Stimulated activated CD8-positive, alpha-beta memory T cell treated with anti-CD3 and anti-CD28 coated beads, Interleukin-2, amount 100 ng/mL, for 1 hour (primary cell): ENCODE data around the gene IGSF21.
"Not testable (repeated sequence)": the region's sequence is repeated elsewhere in the genome, so short reads cannot be mapped to it uniquely, and the experiment has no call there.

Experiments used
- DNase-seq, 2 donors: peaks; one replicate each; pipeline ENCODE4 v3.0.0-alpha.2; 2020; ENCODE audit warnings: low read depth in 2 of 2

IGSF21 gene

DNA sequence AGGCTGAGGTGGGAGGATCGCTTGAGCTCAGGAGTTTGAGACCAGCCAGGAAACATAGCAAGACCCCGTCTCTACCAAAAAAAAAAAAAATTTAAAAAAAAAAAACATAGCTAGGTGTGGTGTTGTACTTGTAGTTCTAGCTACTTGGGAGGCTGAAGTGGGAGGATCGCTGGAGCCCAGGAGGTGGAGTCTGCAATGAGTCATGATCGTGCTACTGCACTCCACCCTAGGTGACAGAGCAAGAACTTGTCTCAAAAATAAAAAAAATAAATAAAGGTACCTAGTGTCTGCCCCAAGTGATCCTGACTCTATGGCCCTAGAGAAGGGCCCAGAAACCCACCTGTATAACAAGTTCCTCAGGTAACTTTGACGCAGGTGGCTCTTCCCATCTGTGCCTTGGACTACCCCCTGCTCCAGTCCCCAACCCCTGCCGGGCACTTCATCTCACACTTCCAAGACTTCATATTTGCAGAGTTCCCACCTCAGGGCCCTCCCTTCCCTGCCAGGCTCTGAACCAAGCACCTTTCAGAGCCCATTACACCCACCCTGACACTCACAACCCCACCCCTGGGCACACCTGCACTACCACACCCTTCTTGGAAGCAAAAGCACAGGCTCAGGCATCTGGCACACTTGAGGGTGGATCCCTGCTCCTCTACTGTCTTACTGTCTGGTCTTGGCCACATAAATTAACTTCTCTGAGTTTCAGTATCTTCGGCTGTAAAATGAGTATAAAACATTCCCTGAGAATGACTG is 292.9 kb downstream of the IGSF21 start:
- DNase-seq = no peak

DNA sequence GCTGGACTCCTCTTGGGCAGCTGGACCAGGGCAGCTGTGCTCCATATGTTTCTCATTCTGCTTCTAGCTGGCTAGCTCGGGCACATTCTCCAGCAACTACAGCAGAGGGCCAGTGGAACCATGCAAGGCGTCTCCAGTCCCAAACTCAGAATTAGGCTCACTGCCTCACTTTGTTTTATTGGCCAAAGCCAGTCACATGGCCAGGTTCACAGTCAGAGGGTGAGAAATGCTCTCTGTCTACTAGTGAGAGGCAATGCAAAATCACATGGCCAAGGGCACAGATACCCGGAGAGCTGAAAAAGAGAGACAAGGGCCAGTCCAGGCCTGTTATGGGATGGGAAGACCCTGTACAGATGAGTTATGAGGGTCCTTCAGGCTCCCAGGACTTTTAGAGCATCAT is 294.3 kb downstream of the IGSF21 start:
- DNase-seq = no peak

DNA sequence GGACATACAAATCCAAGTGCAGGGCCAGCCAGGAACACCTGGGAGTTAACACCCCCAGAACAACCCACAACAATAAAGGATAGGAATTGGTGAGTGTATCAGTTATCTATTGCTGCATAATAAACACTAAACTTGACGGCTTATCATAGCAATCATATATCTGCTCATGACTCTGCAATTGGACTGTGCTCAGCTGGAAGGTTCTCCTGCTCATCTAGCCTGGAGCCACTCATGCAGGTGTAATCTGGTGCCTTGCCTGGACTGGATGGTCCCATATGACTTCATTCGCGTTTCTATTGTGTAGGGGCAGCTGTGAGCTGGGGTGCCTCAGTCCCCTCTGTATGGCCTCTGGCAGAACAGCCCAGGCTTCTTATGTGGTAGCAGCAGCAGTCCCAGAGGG is 296.9 kb downstream of the IGSF21 start:
- no peak for DNase-seq

DNA sequence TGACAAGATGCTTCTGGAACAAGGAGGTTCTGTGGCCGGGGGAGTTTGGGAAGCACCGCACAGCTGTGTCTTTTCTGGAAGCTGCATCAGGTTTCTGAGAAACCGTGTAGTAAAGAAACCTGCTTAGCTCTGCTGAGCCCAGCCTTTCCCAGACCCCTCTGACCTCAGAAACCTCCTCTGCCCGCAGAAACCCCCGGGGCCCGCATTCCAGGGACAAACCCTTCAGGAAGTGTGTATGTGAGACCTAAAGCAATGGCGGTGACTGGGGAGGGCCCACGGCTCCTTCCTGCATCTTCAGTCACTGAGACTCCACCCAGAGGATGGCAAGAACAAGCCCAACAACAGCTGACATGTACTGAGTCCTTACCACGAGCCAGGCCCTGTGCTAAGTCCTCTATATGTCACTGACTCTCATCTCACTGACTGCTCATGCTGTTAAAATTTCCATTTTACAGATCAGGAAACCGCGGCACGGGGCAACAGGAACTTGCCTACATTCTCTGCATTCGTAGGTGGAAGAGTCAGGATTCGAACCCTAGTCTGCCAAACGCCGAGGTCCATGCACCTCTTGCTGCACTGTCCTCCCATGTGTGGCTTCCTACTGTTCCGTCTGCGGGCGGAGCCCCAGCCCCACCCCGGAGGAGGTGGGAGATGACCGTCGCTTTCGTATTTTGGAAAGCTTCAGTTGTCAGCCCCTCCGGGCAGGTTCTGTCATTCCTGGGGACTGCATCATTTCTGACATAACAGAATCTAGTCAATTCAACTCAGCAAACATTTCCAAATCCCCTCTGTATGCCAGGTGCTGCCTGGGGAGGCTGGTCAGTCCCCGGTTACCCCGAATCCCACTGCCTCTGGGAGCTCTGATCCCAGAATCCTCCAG is 299.8 kb downstream of the IGSF21 start:
- no peak for DNase-seq

DNA sequence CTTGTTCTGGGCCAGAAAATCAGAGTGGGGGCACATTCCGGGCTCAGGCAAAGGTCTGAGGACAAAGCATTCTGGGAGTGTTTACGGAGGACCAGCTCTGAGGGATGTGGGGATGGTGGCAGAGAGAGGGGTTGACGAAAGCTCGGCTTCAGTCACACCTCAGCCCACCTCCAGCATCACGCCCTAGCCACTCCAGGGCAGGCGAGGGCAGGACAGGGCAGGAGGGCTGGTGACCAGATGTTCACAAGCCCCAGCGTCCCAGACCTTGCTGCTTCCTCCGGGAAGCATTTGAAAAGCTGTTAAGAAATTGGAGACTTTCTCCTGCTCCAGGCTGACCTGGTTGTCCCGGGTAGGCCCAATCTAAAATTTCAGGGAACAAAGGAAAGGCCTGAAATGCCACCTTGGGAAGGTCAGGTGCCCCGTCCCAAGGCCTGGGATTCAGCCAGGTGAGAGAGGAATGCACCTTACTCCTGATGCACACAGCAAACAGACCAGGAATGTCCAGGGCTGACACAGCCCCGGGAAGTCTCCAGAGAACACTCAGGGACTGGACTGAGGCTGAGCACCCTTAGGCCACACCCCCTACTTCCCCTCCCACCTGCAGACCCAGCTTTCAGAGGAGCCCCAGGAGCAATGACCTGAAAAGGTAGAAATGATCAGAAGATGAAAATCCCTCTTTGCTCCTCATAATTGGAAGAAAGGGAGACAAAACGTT is 301.2 kb downstream of the IGSF21 start:
- no peak for DNase-seq

DNA sequence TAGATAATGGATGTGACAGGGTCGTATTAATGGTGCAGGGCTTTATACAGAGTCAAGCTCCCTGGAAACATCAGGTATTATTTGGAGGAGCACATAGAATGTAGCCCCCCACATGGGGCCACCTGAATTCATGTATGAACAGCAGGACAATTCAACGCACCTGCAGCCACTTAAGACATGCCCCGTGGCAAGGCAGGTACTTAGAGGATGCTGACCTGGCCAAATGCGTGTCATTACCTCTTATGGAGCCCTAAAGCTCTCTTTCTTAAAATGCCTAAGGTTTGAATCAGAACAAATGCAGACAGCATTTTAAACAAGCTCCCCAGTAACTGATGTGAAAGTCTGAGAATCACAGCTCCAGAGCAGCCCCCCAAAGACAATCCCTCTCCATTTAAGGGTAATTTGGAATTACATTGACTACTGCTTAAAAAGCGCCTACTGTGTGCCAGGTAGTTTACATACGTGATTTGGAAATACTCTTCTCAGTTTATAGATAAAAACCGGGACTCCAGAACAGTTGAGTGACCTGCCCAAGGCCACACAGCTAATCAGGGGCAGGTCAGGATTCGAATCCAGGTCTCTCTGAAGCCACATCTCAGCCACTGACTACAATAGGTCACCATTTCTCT is 302.1 kb downstream of the IGSF21 start:
- no peak for DNase-seq

DNA sequence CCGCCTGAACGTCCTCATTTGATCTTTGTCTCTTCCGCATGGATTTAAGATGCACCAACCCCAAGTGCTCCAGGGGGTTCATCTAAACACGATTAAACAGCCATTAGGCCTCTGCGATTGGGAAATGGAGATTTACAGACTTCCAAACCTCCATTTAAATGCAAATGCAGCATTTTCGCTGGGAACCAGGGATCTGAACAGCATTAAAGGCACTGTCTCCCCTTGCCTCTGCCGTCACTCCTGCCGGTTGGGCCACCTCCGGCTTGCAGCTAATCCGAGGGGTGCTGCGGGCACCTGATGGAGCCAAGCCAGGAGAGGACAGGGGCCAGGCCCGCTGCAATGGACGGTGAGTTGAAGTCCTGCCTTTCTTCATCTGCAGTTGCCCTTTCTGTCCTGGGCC is 302.8 kb downstream of the IGSF21 start:
- DNase-seq = no peak

DNA sequence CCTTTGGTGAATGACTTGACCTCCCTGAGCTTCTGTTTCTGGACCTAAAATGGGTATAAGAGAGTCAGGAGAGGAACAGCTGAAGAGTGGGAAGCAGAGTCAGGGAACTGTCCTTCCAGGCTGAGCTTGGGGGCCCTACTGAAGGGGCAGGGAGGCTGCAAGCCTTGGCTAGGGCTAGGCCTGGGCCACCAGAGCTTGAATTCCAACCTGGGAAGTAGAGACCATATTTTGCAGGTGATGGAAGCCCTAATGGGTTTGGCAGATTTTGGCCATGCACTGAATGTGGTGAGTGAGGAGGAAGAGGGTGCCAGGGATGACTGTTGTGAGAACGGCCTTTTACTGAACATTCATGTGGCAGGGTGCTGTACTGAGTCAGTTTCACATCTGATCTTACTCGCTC is 303.7 kb downstream of the IGSF21 start:
- DNase-seq = no peak

DNA sequence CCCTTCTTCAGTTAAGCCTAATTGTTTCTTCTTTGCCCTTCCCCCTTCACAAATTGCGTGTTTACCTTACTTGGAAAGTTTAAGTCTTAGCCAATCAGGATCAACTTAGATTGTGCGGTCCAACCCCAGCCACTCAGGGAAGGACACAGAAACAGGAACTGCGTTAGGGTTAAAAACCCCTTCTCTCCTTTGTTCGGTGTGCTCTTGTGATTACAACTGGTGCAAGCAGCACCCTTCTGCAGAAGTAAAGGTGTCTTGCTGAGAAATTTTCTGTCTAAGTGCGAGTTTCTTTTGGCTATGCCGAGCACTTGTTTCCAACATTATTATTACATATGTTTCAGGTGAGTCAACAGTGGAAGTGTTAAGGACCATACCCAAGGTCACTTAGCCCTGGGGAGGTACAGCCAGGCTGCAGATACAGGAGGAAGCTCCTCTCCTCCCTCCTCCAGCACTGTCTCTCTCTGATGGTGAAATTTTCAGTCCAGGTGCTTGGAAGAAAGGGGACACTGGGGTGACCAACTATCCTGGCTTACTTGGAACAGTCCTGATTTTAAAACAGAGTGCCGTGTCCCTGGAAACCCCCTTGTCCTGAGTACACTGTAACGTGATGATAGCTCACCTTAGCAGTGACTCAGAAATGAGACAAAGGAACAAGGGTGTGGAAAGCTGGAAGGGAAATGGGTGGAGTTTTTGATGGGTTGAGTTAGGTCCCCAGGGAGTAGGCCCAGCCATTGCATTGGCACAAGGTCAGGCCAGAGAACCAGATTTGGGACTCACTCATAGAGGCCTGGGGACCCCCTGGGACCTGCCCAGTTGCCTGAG is 304.4 kb downstream of the IGSF21 start:
- DNase-seq = no peak

DNA sequence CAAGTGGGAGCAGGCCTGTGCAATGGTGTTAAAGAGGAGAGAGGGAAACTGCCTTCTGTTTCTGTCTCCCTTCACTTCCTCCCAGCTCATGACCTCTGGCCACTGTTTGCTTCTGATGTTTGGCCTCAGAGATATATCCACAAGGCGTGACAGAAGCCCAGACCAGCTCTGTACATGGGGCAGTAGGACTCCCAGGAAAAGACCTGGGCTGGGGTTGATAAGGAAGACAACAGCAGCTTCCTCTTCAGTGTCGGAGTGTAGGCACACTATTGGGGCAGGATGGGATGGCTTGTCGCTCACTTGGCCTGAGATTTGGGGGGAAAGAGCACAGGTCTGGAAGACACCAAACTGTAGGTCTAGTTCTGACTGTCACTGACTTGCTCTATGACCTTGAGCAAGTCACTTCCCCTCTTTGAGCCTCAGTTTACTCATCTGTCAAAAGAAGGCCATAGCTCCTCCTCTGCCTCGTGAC is 305.3 kb downstream of the IGSF21 start:
- no peak for DNase-seq

DNA sequence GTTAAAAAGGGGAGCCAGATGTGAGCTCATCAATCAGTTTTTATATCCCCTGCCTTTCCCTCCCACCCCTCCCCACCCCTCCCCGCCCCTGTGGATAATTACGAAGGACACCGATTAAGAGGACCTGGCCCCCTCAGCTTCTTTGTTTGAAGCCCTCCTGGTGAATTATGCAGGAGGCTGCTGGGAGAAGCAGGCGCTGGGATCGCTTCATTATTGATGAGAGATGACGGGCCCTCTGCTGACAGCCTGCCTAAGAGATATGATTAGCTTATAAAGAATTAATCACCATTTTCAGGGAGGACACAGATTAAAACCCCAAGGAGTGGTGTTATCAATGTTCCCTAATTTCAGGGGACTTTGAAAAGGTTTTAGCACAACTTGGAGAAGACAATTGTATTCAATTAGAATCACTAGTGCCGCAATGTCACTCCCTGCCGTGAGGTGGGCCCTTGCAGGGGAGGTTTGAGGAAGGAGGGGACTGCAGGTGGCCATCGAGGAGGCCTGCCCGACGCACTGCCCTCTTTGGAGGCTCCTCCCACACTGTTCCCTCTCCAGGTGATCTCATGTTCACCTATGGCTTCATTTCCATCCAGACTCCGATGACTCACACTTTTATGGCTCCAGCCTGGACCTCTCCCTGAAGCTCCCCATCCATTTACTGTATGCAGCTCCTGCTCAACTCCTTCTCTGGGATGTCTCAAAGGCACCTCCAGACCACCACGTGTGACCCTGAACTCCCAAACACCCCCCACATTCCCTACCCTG is 306.1 kb downstream of the IGSF21 start:
- DNase-seq = no peak

DNA sequence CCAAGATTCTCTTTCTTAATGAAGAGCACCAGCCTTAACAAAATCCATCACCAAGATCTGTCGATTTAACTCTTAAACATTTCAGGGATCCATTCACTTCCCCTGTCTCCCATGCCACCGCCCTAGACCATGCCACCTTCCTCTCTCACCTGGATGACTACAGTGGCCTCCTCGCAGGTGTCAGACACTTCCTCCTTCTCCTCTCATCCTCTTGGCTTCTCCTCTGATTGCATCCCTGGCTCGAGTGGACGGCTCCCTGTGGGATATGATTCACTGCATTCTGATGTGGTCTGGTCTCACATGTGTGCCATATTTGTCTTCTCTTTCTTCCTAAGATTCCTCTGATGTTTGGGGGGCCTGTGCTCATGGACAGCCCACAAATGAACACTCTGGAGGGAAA is 306.7 kb downstream of the IGSF21 start:
- DNase-seq = no peak

DNA sequence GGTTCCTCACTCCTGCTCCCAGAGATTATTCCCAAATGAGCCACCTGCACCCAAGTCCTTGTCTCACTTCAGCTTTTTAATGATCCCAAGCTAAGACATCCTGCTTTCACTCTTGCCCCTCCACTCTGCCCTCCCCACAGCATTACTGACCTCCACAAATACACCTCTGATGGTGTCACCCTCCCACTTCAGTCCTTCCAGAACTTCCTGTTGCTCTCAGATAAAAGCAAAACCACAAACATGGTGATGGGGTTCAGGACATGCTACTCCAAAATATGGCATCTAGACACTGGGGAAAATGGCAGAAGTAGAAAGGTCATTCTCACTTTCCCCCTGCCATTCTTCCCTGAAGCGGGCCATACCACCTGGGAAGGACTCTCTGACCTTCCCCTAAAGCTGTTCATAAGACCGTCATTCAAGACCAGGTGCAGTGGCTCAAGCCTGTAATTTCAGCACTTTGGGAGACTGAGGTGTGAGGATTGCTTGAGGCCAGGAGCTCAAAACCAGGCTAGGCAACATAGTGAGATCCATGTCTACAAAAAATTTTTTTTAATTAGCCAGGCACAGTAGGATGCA is 307.4 kb downstream of the IGSF21 start:
- no peak for DNase-seq

DNA sequence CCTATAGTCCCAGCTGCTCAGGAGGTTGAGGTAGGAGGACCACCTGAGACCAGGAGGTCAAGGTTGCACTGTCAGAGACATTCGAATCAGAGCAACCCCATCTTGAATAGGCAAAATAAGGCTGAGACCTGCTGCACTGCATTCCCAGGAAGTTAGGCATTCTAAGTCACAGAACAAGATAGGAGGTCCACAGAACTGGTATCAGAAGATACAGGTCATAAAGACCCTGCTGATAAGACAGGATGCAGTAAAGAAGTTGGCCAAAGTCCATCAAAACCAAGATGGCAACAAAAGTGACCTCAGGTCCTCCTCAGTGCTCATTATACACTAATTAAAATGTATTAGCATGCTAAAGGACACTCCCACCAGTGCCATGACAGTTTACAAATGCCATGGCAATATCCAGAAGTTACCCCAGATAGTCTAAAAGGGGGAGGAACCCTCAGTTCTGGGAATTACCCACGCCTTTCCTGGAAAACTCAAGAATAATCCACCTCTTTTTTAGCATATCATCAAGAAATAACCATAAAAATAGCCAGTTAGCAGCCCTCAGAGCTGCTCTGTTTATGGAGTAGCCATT is 307.9 kb downstream of the IGSF21 start:
- DNase-seq = no peak

DNA sequence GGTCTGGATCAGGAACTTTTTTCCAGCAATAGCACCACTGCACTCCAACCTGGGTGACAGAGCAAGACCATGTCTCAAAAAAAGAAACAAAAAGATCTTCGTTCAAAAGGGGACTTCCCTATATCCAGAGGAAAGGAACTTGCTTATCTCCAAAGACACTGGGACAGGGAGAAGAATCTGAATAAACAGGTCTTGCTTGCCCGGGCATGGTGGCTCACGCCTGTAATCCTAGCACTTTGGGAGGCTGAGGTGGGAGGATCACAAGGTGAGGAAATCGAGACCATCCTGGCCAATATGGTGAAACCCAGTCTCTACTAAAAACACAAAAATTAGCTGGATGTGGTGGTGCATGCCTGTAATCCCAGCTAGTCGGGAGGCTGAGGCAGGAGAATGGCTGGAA is 308.5 kb downstream of the IGSF21 start:
- not testable (repeated sequence) for DNase-seq

DNA sequence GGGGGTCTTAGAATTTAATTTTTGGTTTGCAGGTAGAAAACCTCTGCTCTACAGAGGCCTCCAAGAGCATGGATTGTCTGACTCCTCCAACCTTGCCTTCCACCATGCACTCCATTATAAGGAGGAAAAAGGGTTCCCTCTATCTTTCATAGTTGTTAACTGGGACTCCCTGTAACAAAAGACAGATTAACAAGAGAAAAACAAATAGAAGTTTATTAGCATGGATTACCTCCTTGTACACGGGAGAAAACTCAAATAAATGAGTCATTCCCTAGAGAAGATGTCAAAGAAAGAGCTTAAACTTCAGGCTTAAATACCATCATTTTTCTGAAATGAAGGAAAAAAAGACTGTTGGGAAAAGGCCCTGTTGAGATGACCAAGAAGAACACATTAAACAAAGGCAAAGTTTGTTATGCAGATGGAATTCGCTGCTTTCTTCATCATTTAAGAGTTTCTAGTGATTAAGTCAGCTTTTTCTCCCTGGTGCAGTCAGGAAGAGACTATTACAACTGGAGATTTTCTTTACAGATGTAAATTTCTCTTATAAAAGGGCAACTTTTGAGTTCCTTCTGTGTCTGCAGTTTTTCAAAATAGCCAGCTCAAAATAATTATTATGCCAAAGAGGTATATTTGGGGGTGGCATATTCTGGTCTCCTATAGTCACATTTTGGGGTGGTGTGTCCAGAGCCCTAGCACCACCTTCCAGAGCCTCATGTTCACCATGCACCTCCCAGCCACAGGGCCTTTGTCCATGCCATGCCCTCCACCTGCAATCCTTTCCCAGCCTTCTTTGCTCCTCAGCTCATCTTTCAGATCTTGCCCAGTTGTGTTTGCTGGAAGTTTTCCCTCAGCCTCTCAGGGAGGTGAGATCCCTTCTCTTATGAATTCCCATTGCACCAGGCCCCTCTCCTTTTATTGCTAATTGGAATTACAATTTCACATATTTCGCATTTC is 310.0 kb downstream of the IGSF21 start:
- no peak for DNase-seq

DNA sequence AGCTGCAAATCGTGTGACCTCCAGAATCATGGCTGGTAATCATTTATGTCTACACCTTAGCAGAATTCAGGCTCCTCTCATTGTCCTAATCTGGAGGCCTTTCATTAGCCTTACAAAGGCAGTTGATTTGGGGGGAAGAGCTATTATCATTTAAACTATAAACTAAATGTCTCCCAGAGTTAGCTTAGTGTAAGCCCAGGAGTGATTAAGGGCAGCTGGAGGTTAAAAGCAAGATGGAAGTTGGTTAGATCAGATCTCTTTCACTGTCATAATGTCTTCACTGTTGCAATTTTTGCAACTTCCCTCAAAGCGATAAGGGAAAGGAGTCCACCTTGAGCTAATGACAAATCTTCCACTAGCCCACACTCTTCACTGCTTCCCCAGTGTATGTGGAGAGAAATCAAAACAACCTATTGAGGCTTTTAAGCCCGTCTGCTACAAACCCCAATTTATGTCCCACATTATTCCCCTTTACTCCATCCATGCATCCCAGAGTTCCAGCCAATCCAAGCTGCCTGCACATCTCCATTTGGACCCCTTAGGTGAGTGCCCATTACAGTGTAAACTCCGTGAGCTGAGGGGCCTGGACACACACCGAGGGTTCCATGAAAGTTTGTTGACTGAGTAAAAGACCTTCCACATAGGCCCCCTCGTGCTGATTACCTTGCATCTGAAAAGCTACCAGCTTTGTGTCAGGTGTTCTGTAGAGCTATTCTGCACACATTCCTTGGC is 311.7 kb downstream of the IGSF21 start:
- DNase-seq = no peak

DNA sequence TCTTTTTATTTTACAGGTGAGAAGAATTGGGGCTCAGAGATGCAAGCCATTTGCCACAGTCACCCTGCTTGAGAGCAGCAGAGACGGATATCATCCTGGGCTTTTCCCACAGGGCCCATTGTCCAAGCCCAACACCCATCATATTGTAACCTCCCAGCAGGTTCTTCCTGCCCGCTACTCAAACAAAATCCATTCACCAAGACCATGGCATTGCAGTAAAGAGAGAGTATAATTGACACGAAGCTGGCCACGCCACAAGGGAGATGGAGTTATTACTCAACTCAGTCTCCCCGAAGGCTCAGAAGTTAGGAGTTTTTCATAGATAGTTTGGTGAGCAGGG is 312.2 kb downstream of the IGSF21 start:
- no peak for DNase-seq
